ENCODE data around the gene FAM181B. TPM values are rescaled to one million over a fixed set of nuclear protein-coding genes. Genes with fewer than 3 reads are reported as not detected.

FAM181B gene
- total and polyA plus RNA-seq, 2 donors (not counting 3 experiments of a cell fraction or from before 2014, with no cell fraction given), result not detected

- Histone ChIP-seq H2AFZ (ENCODE audit: low read depth, low read length) (peak overlapping the region; percentile 90), H3K4me2 (ENCODE audit: insufficient read depth, low read length) (no peak overlapping the region)
Measured at GRCh38 chr11:82732734-82733443, 775 bp downstream of the FAM181B start.

GRCh38 chr11:82732348-82732733 is 1.3 kb downstream of the FAM181B start:
- H3K9ac ChIP-seq (replicated peaks; ENCODE audit: extremely low read depth, insufficient read depth, low read length), result no peak overlapping the region
- intact Hi-C loops (cut with micrococcal nuclease) (no loop called here), dilution Hi-C loops (cut with MboI; ENCODE audit: extremely low pct_ligation_motif_present, low sequenced_read_pairs) (no loop called here)
- no peak overlapping the region for H3K27ac ChIP-seq (ENCODE audit: insufficient read depth, low read depth, low read length)
- no peak for DNase-seq (ENCODE audit: low read depth, low spot score)
- no peaks in the 10 kb centered on the region for H3K79me2 ChIP-seq (ENCODE audit: control insufficient read depth, insufficient read depth, low read length)
- no peak overlapping the region for H2AFZ ChIP-seq (ENCODE audit: low read depth, low read length)
- ChIA-PET CTCF (interaction anchor here (0.8 to 1.3 kb wide), 3 partner anchors 11 to 135 kb away, joined by 3 read pairs; no protein-coding TSS in a partner anchor), POLR2A (no interaction called here)
- H3K4me1 ChIP-seq (ENCODE audit: control insufficient read depth, extremely low read depth, insufficient read depth, low read length), result no peaks in the 10 kb centered on the region
- no peaks in the 10 kb centered on the region for H3K9me1 ChIP-seq (replicated peaks; ENCODE audit: control insufficient read depth, extremely low read depth, insufficient read depth, low read length)
- FAIRE-seq, result no peak
- no peak overlapping the region for H3K4me3 ChIP-seq (replicated peaks in 1 of 3; ENCODE audit: insufficient read depth in 1 of 3, low read depth in 1 of 3, low read length in 3 of 3)
- no TSS peak for BruUV-seq (replicated peaks)
- H3K9me3 ChIP-seq (replicated peaks; ENCODE audit: control insufficient read depth, insufficient read depth, low read length), result no peaks in the 10 kb centered on the region
- H3K36me3 ChIP-seq (ENCODE audit: control insufficient read depth in 2 of 2, extremely low read depth in 1 of 2, insufficient read depth in 2 of 2, low read length in 2 of 2), result no peaks in the 10 kb centered on the region
- H3K27me3 ChIP-seq (ENCODE audit: control insufficient read depth in 2 of 2, insufficient read depth in 2 of 2, low read length in 2 of 2), result peaks cover 44 to 67% of the 10 kb centered on the region in 2 experiments
- no peaks in the 10 kb centered on the region for H4K20me1 ChIP-seq (replicated peaks; ENCODE audit: control insufficient read depth, extremely low read depth, insufficient read depth, low read length)
- TF ChIP-seq FOS (IDR thresholded peaks at IDR 0.05; ENCODE audit: borderline replicate concordance, insufficient read depth, low read length), result no peak
- no peak for TF ChIP-seq MAX (IDR thresholded peaks at IDR 0.05; ENCODE audit: insufficient read depth, insufficient read length)
- TF ChIP-seq CTCF (IDR thresholded peaks at IDR 0.05; ENCODE audit: extremely low read depth in 1 of 2, insufficient read depth in 1 of 2, low read depth in 1 of 2, low read length in 2 of 2), result no peak
- no peak for TF ChIP-seq POLR2A (IDR thresholded peaks at IDR 0.05; ENCODE audit: low read depth, low read length)
- no peak for TF ChIP-seq JUN (IDR thresholded peaks at IDR 0.05; ENCODE audit: borderline replicate concordance, insufficient read depth, insufficient read length, low read depth)
- no peak for TF ChIP-seq EZH2 (IDR thresholded peaks at IDR 0.05; ENCODE audit: borderline replicate concordance, low read depth, low read length, severe bottlenecking)
- TF ChIP-seq MYC (IDR thresholded peaks at IDR 0.05; ENCODE audit: low read depth, low read length), result no peak
- TF ChIP-seq POLR2AphosphoS5 (IDR thresholded peaks at IDR 0.05; ENCODE audit: insufficient read depth, low read depth, low read length), result no peak
- TF ChIP-seq GATA2 (IDR thresholded peaks at IDR 0.05; ENCODE audit: insufficient read depth, insufficient read length, low read depth, low read length), result no peak
- H3K4me2 ChIP-seq (ENCODE audit: insufficient read depth, low read length), result no peak overlapping the region

More at GRCh38 chr11:82732734-82733443, 775 bp downstream of the FAM181B start:
- intact Hi-C loops (cut with micrococcal nuclease) (no loop called here), dilution Hi-C loops (cut with MboI; ENCODE audit: extremely low pct_ligation_motif_present, low sequenced_read_pairs) (no loop called here)
- Histone ChIP-seq H3K9me3 (replicated peaks; ENCODE audit: control insufficient read depth, insufficient read depth, low read length) (no peaks in the 10 kb centered on the region), H3K36me3 (ENCODE audit: control insufficient read depth in 2 of 2, extremely low read depth in 1 of 2, insufficient read depth in 2 of 2, low read length in 2 of 2) (no peaks in the 10 kb centered on the region), H3K9me1 (replicated peaks; ENCODE audit: control insufficient read depth, extremely low read depth, insufficient read depth, low read length) (no peaks in the 10 kb centered on the region), H4K20me1 (replicated peaks; ENCODE audit: control insufficient read depth, extremely low read depth, insufficient read depth, low read length) (no peaks in the 10 kb centered on the region), H3K9ac (replicated peaks; ENCODE audit: extremely low read depth, insufficient read depth, low read length) (no peak overlapping the region), H3K27me3 (ENCODE audit: control insufficient read depth in 2 of 2, insufficient read depth in 2 of 2, low read length in 2 of 2) (peaks cover 47 to 72% of the 10 kb centered on the region in 2 experiments), H3K27ac (ENCODE audit: insufficient read depth, low read depth, low read length) (no peak overlapping the region), H3K79me2 (ENCODE audit: control insufficient read depth, insufficient read depth, low read length) (no peaks in the 10 kb centered on the region), H3K4me1 (ENCODE audit: control insufficient read depth, extremely low read depth, insufficient read depth, low read length) (no peaks in the 10 kb centered on the region), H3K4me3 (replicated peaks in 1 of 3; ENCODE audit: insufficient read depth in 1 of 3, low read depth in 1 of 3, low read length in 3 of 3) (peak overlapping the region in 2 of 3 experiments; percentile 21 to 22)
- FAIRE-seq (no peak), DNase-seq (ENCODE audit: low read depth, low spot score) (peak; percentile 6)
- ChIA-PET POLR2A (no interaction called here), CTCF (interaction anchor here (0.7 to 1.7 kb wide), 12 partner anchors 8 to 190 kb away, joined by 3 to 11 read pairs (median 3); no protein-coding TSS in a partner anchor)
- TF ChIP-seq POLR2AphosphoS5 (IDR thresholded peaks at IDR 0.05; ENCODE audit: insufficient read depth, low read depth, low read length) (no peak), EZH2 (IDR thresholded peaks at IDR 0.05; ENCODE audit: borderline replicate concordance, low read depth, low read length, severe bottlenecking) (peak; percentile 98)
- BruUV-seq (replicated peaks), result no TSS peak
